Common myeloid progenitor, CD34-positive (primary cell): ENCODE measurements around the gene ARHGAP26.

Experiments
- CTCF ChIA-PET: fragments of 350-600 bp; sonication (Branson Sonifier 250); formaldehyde crosslinking; loops from one replicate; lab custom pipeline; 2021; ENCODE audit warnings: antibody characterized with exemption; lab: Charles Lee
- POLR2A ChIA-PET: fragments of 350-600 bp; sonication (Branson Sonifier 250); formaldehyde crosslinking; loops from one replicate; lab custom pipeline; 2021; ENCODE audit warnings: antibody characterized with exemption; lab: Charles Lee
- DNase-seq, 3 donors: peaks; one replicate each; pipeline versions ENCODE4 v3.0.0 to v3.0.0-alpha.2; 2013
- H3K27ac ChIP-seq, 2 experiments: 1 replicate in 1 of 2; 2 replicates in 1 of 2; pipeline ENCODE4 v1.7.0; 2013; ENCODE audit warnings: inconsistent platforms in 2 of 2, low read length in 2 of 2, mild to moderate bottlenecking in 2 of 2, low read depth in 1 of 2, moderate library complexity in 1 of 2; ENCODE audit not compliant: severe bottlenecking in 2 of 2, insufficient read depth in 1 of 2, poor library complexity in 1 of 2
- H3K27me3 ChIP-seq, 5 experiments: replicated peaks in 2 of 5; 1 replicate in 3 of 5; 2 replicates in 2 of 5; pipeline versions ENCODE4 v1.6.1 to v1.7.0; 2013; ENCODE audit warnings: low read length in 4 of 5, mild to moderate bottlenecking in 2 of 5, moderate library complexity in 2 of 5, inconsistent platforms in 1 of 5; ENCODE audit not compliant: insufficient read depth in 5 of 5, control insufficient read depth in 4 of 5
- H3K36me3 ChIP-seq, 4 experiments: 1 replicate in 2 of 4; 2 replicates in 2 of 4; pipeline versions ENCODE4 v1.6.1 to v1.7.0; 2013; ENCODE audit warnings: low read length in 3 of 4, control low read depth in 1 of 4, mild to moderate bottlenecking in 1 of 4; ENCODE audit not compliant: control insufficient read depth in 4 of 4, insufficient read depth in 4 of 4
- H3K4me1 ChIP-seq, 4 experiments: 1 replicate in 3 of 4; 2 replicates in 1 of 4; pipeline versions ENCODE4 v1.6.1 to v1.7.1; 2013; ENCODE audit warnings: low read length in 3 of 4, mild to moderate bottlenecking in 3 of 4, control low read depth in 1 of 4, inconsistent platforms in 1 of 4, moderate library complexity in 1 of 4; ENCODE audit not compliant: control insufficient read depth in 4 of 4, insufficient read depth in 4 of 4; ENCODE audit errors: control extremely low read depth in 1 of 4
- H3K4me3 ChIP-seq, 7 experiments: 1 replicate in 4 of 7; 2 replicates in 3 of 7; pipeline versions ENCODE4 v1.5.1 to v1.7.0; 2013; ENCODE audit warnings: mild to moderate bottlenecking in 7 of 7, low read length in 6 of 7, moderate library complexity in 6 of 7, inconsistent platforms in 2 of 7, low read depth in 2 of 7, control low read depth in 1 of 7; ENCODE audit not compliant: insufficient read depth in 4 of 7, control insufficient read depth in 1 of 7; ENCODE audit errors: extremely low read depth in 1 of 7
- H3K9me3 ChIP-seq, 5 experiments: 1 replicate in 4 of 5; 2 replicates in 1 of 5; pipeline versions ENCODE4 v1.6.1 to v1.7.1; 2013; ENCODE audit warnings: low read length in 4 of 5, mild to moderate bottlenecking in 2 of 5, inconsistent platforms in 1 of 5, low read depth in 1 of 5, moderate library complexity in 1 of 5; ENCODE audit not compliant: control insufficient read depth in 4 of 5, insufficient read depth in 2 of 5; ENCODE audit errors: control extremely low read depth in 1 of 5
- WGBS: methylation state at CpG from one replicate; pipeline ENCODE4 v1.1.5; 2013; ENCODE audit not compliant: insufficient coverage; 5-methylcytosine and 5-hydroxymethylcytosine counted together

Gene ARHGAP26

DNA sequence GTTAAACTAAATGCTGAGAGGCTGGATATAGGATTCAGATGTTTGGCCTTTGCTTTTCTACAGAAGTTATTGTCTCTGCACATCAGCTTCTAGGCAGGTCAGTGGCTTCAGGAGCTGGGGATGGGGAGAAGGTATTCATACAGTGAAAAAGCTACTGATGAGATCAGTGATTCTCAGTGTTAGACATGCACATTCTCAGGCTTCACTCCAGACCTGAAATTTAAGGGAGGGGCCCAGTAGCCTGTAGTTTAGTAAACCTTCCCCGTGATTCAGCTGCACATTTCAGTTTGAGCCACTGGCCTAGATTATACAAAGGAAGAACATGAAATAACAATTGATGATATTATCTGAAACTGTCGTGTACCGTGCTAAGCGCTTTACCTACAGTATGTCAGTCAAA lies 127.2 kb downstream of the ARHGAP26 start:
- 96% methylated on average over 4 of the region's 4 CpGs for WGBS
- H3K36me3 ChIP-seq, result peaks cover 0 to 7% (median 5%) of the 10 kb centered on the region in 4 experiments
- ChIA-PET CTCF (interaction anchor here (1.3 to 4.4 kb wide), 5 partner anchors 9 to 242 kb away, joined by 4 to 32 read pairs (median 7); no protein-coding TSS in a partner anchor), POLR2A (no interaction called here)
- no peak for DNase-seq
- H3K4me3 ChIP-seq, result no peak overlapping the region
- H3K27me3 ChIP-seq, result no peaks in the 10 kb centered on the region
- H3K27ac ChIP-seq, result no peak overlapping the region
- peaks cover 0 to 4% (median 0%) of the 10 kb centered on the region in 4 experiments for H3K4me1 ChIP-seq
- H3K9me3 ChIP-seq, result no peaks in the 10 kb centered on the region

DNA sequence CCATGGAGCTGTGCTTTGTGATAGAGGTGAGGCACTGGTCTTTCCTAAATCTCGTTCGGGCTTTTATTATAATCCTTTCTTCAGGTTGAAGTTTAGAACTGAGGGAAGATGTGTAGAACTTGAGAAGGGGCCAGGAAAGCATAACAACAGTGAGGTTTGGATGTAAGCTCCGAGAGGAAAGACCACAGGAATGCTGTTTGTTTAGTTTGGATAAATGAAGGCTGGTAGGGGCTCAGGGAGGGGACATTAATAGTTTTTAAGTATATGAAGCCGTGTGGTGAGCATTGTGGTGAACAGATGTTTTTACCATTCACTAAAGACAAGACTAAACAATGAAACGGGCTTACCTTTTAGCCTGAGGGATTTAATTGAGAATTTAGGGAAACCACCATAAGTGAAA lies 130.8 kb downstream of the ARHGAP26 start:
- H3K27me3 ChIP-seq, result no peaks in the 10 kb centered on the region
- ChIA-PET CTCF (interaction anchor here (1.1 kb wide), 1 partner anchor 13 kb away, joined by 3 read pairs; no protein-coding TSS in a partner anchor), POLR2A (no interaction called here)
- H3K4me1 ChIP-seq, result peaks cover 0 to 6% (median 0%) of the 10 kb centered on the region in 4 experiments
- 100% methylated on average over 3 of the region's 5 CpGs for WGBS
- DNase-seq, result no peak
- H3K4me3 ChIP-seq, result no peak overlapping the region
- no peaks in the 10 kb centered on the region for H3K9me3 ChIP-seq
- H3K36me3 ChIP-seq, result peaks cover 7 to 21% (median 12%) of the 10 kb centered on the region in 4 experiments
- H3K27ac ChIP-seq, result no peak overlapping the region

- Histone ChIP-seq H3K27me3 (no peaks in the 10 kb centered on the region), H3K27ac (no peak overlapping the region), H3K9me3 (no peaks in the 10 kb centered on the region), H3K4me3 (no peak overlapping the region), H3K4me1 (peaks cover 0 to 6% (median 0%) of the 10 kb centered on the region in 4 experiments), H3K36me3 (peaks cover 7 to 21% (median 12%) of the 10 kb centered on the region in 4 experiments)
- no peak for DNase-seq
- 100% methylated on average over 1 of the region's 3 CpGs for WGBS
- ChIA-PET CTCF (interaction anchor here (1.1 kb wide), 1 partner anchor 14 kb away, joined by 3 read pairs; no protein-coding TSS in a partner anchor), POLR2A (no interaction called here)
These were observed 131.5 kb downstream of the ARHGAP26 start for GRCh38 chr5:142901476-142902185.

GRCh38 chr5:142902186-142902965 lies 132.2 kb downstream of the ARHGAP26 start:
- no peak overlapping the region for H3K4me3 ChIP-seq
- DNase-seq, result no peak
- no peak overlapping the region for H3K27ac ChIP-seq
- 97% methylated on average over 7 of the region's 10 CpGs for WGBS
- CTCF ChIA-PET, result no interaction called here
- H3K27me3 ChIP-seq, result no peaks in the 10 kb centered on the region
- peaks cover 0 to 6% (median 0%) of the 10 kb centered on the region in 4 experiments for H3K4me1 ChIP-seq
- no peaks in the 10 kb centered on the region for H3K9me3 ChIP-seq
- POLR2A ChIA-PET, result no interaction called here
- peaks cover 10 to 21% (median 16%) of the 10 kb centered on the region in 4 experiments for H3K36me3 ChIP-seq

GRCh38 chr5:142904416-142904815 lies 134.2 kb downstream of the ARHGAP26 start:
- no peaks in the 10 kb centered on the region for H3K9me3 ChIP-seq
- peaks cover 10 to 28% (median 17%) of the 10 kb centered on the region in 4 experiments for H3K36me3 ChIP-seq
- H3K4me3 ChIP-seq, result no peak overlapping the region
- no peaks in the 10 kb centered on the region for H3K27me3 ChIP-seq
- CTCF ChIA-PET, result interaction anchor here (1.3 to 2.0 kb wide), 2 partner anchors 16 to 22 kb away, joined by 3 to 7 read pairs; no protein-coding TSS in a partner anchor
- WGBS, result 100% methylated on average over 2 of the region's 4 CpGs
- H3K27ac ChIP-seq, result no peak overlapping the region
- peaks cover 0 to 5% (median 0%) of the 10 kb centered on the region in 4 experiments for H3K4me1 ChIP-seq
- no peak for DNase-seq
- POLR2A ChIA-PET, result no interaction called here

DNA sequence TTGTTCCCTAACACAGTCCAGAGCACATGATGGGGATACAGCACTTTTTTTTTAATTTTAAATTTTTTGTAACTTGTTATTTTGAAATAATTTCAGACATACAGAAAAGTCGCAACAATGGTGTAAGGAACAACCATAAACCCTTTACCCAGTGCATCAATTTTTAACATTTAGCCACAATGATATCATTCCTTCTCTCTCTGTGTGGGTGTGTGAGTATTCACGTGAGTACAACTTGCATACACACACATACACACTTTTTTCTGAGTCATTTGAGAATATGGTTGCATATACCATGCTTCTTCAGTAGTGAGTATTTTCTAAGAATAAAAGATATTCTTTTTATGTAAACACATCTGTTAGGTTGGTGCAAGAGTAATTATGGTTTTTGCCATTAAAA lies 135.2 kb downstream of the ARHGAP26 start:
- no peak overlapping the region for H3K4me3 ChIP-seq
- H3K9me3 ChIP-seq, result no peaks in the 10 kb centered on the region
- H3K27me3 ChIP-seq, result no peaks in the 10 kb centered on the region
- no CpG with 5 or more reads among the region's 2 CpGs for WGBS
- ChIA-PET POLR2A (no interaction called here), CTCF (interaction anchor here (1.6 kb wide), 1 partner anchor 16 kb away, joined by 4 read pairs; no protein-coding TSS in a partner anchor)
- peaks cover 0 to 3% (median 0%) of the 10 kb centered on the region in 4 experiments for H3K4me1 ChIP-seq
- peaks cover 10 to 28% (median 17%) of the 10 kb centered on the region in 4 experiments for H3K36me3 ChIP-seq
- H3K27ac ChIP-seq, result no peak overlapping the region
- no peak for DNase-seq
